GM12878 (cell line): ENCODE measurements around the gene PLEKHA7. TPM values are rescaled to one million over a fixed set of nuclear protein-coding genes. Genes with fewer than 3 reads are reported as not detected.

Source experiments
- ATAC-seq: fragments of 200-7000 bp; cut with Tn5 transposase; 3 replicates; pipeline ENCODE4 v1.9.1; 2020; ENCODE audit warnings: mild to moderate bottlenecking, moderate library complexity
- BruUV-seq: library from RNA; stranded (reverse); fragments of 400-500 nt; replicated peaks from 2 replicates; lab custom pipeline; 2021; lab: Mats Ljungman, UMichigan
- CTCF ChIA-PET: fragments of 300-600 bp; sonication (Branson Sonifier 250); formaldehyde crosslinking; extraction: SDS; loops from one replicate; lab custom pipeline; 2021; ENCODE audit warnings: inconsistent platforms; lab: Yijun Ruan, JAX
- POLR2A ChIA-PET: fragments of 350-600 bp; formaldehyde crosslinking; extraction: SDS; loops from one replicate; lab custom pipeline; 2021; ENCODE audit warnings: inconsistent platforms; lab: Charles Lee
- RAD21 ChIA-PET: fragments of 300-600 bp; sonication (Branson Sonifier 250); formaldehyde crosslinking; loops from one replicate; lab custom pipeline; 2023; ENCODE audit warnings: antibody characterized with exemption; ENCODE audit not compliant: unreplicated experiment; lab: Charles Lee
- SMC1A ChIA-PET: fragments of 300-600 bp; sonication (Branson Sonifier 250); formaldehyde crosslinking; loops from one replicate; lab custom pipeline; 2023; ENCODE audit not compliant: unreplicated experiment, uncharacterized antibody; lab: Charles Lee
- DNase-seq: peaks from one replicate; pipeline ENCODE4 v3.0.0-alpha.2; 2011; ENCODE audit warnings: low read depth, low spot score
- FAIRE-seq: peaks from 3 replicates; lab custom pipeline; 2011; peaks lifted over from hg19 to GRCh38; lab: Jason Lieb, UNC
- H2AFZ ChIP-seq: 2 replicates; pipeline ENCODE4 v1.6.0; 2011; ENCODE audit warnings: low read depth, low read length, control low read depth; ENCODE audit not compliant: control insufficient read depth
- H3K27ac ChIP-seq: 2 replicates; pipeline ENCODE4 v1.5.1; 2011; ENCODE audit warnings: control low read depth; ENCODE audit not compliant: control insufficient read depth, insufficient read depth
- H3K27me3 ChIP-seq, 2 experiments: replicated peaks in 1 of 2; 2 replicates each; pipeline versions ENCODE4 v1.6.0 to v1.6.1; 2011; ENCODE audit warnings: low read length in 1 of 2; ENCODE audit not compliant: control insufficient read depth in 2 of 2, insufficient read depth in 2 of 2
- H3K36me3 ChIP-seq, 2 experiments: 2 replicates each; pipeline ENCODE4 v1.5.1; 2011; ENCODE audit warnings: low read length in 1 of 2; ENCODE audit not compliant: control insufficient read depth in 2 of 2, insufficient read depth in 2 of 2
- H3K4me1 ChIP-seq: 2 replicates; pipeline ENCODE4 v1.6.1; 2011; ENCODE audit warnings: mild to moderate bottlenecking, low read length, moderate library complexity, mixed read lengths; ENCODE audit not compliant: control insufficient read depth, insufficient read depth
- H3K4me2 ChIP-seq: 2 replicates; pipeline ENCODE4 v1.6.0; 2011; ENCODE audit warnings: control low read depth; ENCODE audit not compliant: control insufficient read depth, insufficient read depth
- H3K4me3 ChIP-seq: fragments of 200-600 bp; sonication (generic); 2 replicates; pipeline ENCODE4 v1.5.1; 2016
- H3K79me2 ChIP-seq: 2 replicates; pipeline ENCODE4 v1.6.0; 2011; ENCODE audit warnings: low read length; ENCODE audit not compliant: control insufficient read depth, insufficient read depth
- H3K9ac ChIP-seq: 2 replicates; pipeline ENCODE4 v1.8.0; 2011; ENCODE audit warnings: low read length, control low read depth, mixed read lengths; ENCODE audit not compliant: control insufficient read depth, insufficient read depth
- H3K9me3 ChIP-seq: replicated peaks from 3 replicates; pipeline ENCODE4 v1.5.1; 2011; ENCODE audit warnings: mild to moderate bottlenecking, low read length; ENCODE audit not compliant: control insufficient read depth, insufficient read depth
- H4K20me1 ChIP-seq: 2 replicates; pipeline ENCODE4 v1.6.0; 2011; ENCODE audit not compliant: control insufficient read depth, insufficient read depth
- CTCF ChIP-seq, 3 experiments: IDR thresholded peaks in 2 of 3; conservative IDR thresholded peaks in 1 of 3; 2 replicates each; pipeline ENCODE4 v1.5.1; 2011; ENCODE audit warnings: low read depth in 3 of 3, low read length in 3 of 3, mild to moderate bottlenecking in 3 of 3, control low read depth in 2 of 3, moderate library complexity in 2 of 3, inconsistent platforms in 1 of 3, mixed read lengths in 1 of 3; ENCODE audit not compliant: control insufficient read depth in 2 of 3, insufficient read depth in 1 of 3; ENCODE audit errors: extremely low read depth in 1 of 3
- EGR1 ChIP-seq, 2 experiments: IDR thresholded peaks; 1 replicate in 1 of 2; 2 replicates in 1 of 2; pipeline ENCODE4 v1.6.1; 2011 to 2012; ENCODE audit warnings: low read depth in 2 of 2, low read length in 2 of 2, borderline replicate concordance in 1 of 2, mild to moderate bottlenecking in 1 of 2, moderate library complexity in 1 of 2
- FOS ChIP-seq: IDR thresholded peaks from 3 replicates; pipeline ENCODE4 v1.6.1; 2011; ENCODE audit warnings: borderline replicate concordance; ENCODE audit not compliant: insufficient read length; ENCODE audit errors: extremely low read depth
- FOXK2 ChIP-seq: fragments of 450-650 bp; IDR thresholded peaks from 2 replicates; pipeline ENCODE4 v1.6.1; 2017; ENCODE audit warnings: mild to moderate bottlenecking, moderate library complexity
- MYB ChIP-seq: fragments of 150-350 bp; IDR thresholded peaks from 2 replicates; pipeline ENCODE4 v1.6.1; 2014; ENCODE audit warnings: mild to moderate bottlenecking, low read depth, low read length, borderline replicate concordance
- NBN ChIP-seq: fragments of 450-650 bp; IDR thresholded peaks from 2 replicates; pipeline ENCODE4 v1.6.1; 2016
- NFYB ChIP-seq: IDR thresholded peaks from 2 replicates; pipeline ENCODE4 v1.6.1; 2011; ENCODE audit warnings: low read depth, mild to moderate bottlenecking, low read length, improper control_type of control experiment, moderate library complexity; ENCODE audit not compliant: insufficient read depth
- PBX3 ChIP-seq: IDR thresholded peaks from 2 replicates; pipeline ENCODE4 v1.6.1; 2011; ENCODE audit warnings: mild to moderate bottlenecking, low read depth, low read length, moderate library complexity; ENCODE audit not compliant: insufficient replicate concordance
- POLR2AphosphoS5 ChIP-seq: IDR thresholded peaks from 2 replicates; pipeline ENCODE4 v1.6.1; 2011; ENCODE audit warnings: mild to moderate bottlenecking, low read length, inconsistent platforms
- RAD21 ChIP-seq: IDR thresholded peaks from 2 replicates; pipeline ENCODE4 v1.6.1; 2011; ENCODE audit warnings: mild to moderate bottlenecking, low read depth, low read length, moderate library complexity; ENCODE audit not compliant: insufficient read depth
- SMARCA5 ChIP-seq: fragments of 450-650 bp; IDR thresholded peaks from 2 replicates; pipeline ENCODE4 v1.6.1; 2017; ENCODE audit warnings: mild to moderate bottlenecking
- SREBF2 ChIP-seq: IDR thresholded peaks from 2 replicates; pipeline ENCODE4 v1.6.1; 2012; ENCODE audit warnings: mild to moderate bottlenecking, low read length
- ZBTB11 ChIP-seq: fragments of 450-650 bp; formaldehyde crosslinking; IDR thresholded peaks from 2 replicates; pipeline ENCODE4 v1.5.0; 2022; ENCODE audit warnings: mild to moderate bottlenecking, missing genetic modification characterization
- WGBS: methylation state at CpG from one replicate; pipeline ENCODE4 v1.1.6; 2016; ENCODE audit warnings: low lambda C conversion rate; ENCODE audit not compliant: insufficient replicate concordance, insufficient coverage; ENCODE audit errors: missing lambda C conversion rate; 5-methylcytosine and 5-hydroxymethylcytosine counted together
- in situ Hi-C: fragments of 300-500 bp; cut with MboI; formaldehyde crosslinking; loops from 9 replicates; pipeline ENCODE4 v1.14.3; 2018; ENCODE audit warnings: mixed read lengths
- intact Hi-C: fragments of 100-400 bp; cut with micrococcal nuclease; formaldehyde crosslinking; loops from one replicate; pipeline ENCODE4 v1.14.2; 2022; ENCODE audit not compliant: unreplicated experiment
- polyA plus RNA-seq, 11 experiments: library from polyadenylated mRNA; depleted of rRNA in 4 of 11; unstranded in 6 of 11; stranded (reverse) in 5 of 11; fragments of >200 nt; fragmentation: Nextera tagmentation in 4 of 11; fragmentation: Illumina TruSeq in 1 of 11; extraction: Ambion mirVana in 4 of 11; extraction: Trizol in 1 of 11; gene quantifications; 1 replicate in 1 of 11; 2 replicates in 10 of 11; pipeline versions ENCODE4 v1.2.1 to v1.2.3, GENCODE V29; 2011 to 2016; ENCODE audit warnings: inconsistent platforms in 2 of 11, missing spikeins in 2 of 11, low read depth in 1 of 11
- total RNA-seq, 4 experiments: library from RNA; depleted of rRNA in 3 of 4; stranded (reverse); fragments of >200 nt in 3 of 4; fragmentation: Illumina TruSeq in 1 of 4; extraction: Trizol in 1 of 4; gene quantifications; 2 replicates each; pipeline versions ENCODE4 v1.2.1 to v1.2.3, GENCODE V29; 2013 to 2021

The PLEKHA7 gene
- total and polyA plus RNA-seq, 10 of the 15 experiments (the other 5 are each of a cell fraction or from before 2014, with no cell fraction given): 0.45 to 5.3 (median 2.1) TPM

GRCh38 chr11:17014833-17015626 is 816 bp upstream of the PLEKHA7 start (continued):
- TF ChIP-seq CTCF (IDR thresholded peaks at IDR 0.05 in 2 of 3, conservative IDR thresholded peaks at IDR 0.05 in 1 of 3; ENCODE audit: control insufficient read depth in 2 of 3, extremely low read depth in 1 of 3, insufficient read depth in 1 of 3, low read depth in 3 of 3, low read length in 3 of 3) (peak in 2 of 3 experiments; percentile 19 to 46; a peak in 2 of 6 replicates), NBN (no peak), RAD21 (0 out of 2 replicates have a peak, but pooled peaks have one; percentile 7), NFYB (no peak), FOS (no peak), EGR1 (IDR thresholded peaks at IDR 0.05; ENCODE audit: borderline replicate concordance in 1 of 2, low read depth in 2 of 2, low read length in 2 of 2) (no peak)
- TF ChIP-seq, all 136 proteins: peak for 3

DNA sequence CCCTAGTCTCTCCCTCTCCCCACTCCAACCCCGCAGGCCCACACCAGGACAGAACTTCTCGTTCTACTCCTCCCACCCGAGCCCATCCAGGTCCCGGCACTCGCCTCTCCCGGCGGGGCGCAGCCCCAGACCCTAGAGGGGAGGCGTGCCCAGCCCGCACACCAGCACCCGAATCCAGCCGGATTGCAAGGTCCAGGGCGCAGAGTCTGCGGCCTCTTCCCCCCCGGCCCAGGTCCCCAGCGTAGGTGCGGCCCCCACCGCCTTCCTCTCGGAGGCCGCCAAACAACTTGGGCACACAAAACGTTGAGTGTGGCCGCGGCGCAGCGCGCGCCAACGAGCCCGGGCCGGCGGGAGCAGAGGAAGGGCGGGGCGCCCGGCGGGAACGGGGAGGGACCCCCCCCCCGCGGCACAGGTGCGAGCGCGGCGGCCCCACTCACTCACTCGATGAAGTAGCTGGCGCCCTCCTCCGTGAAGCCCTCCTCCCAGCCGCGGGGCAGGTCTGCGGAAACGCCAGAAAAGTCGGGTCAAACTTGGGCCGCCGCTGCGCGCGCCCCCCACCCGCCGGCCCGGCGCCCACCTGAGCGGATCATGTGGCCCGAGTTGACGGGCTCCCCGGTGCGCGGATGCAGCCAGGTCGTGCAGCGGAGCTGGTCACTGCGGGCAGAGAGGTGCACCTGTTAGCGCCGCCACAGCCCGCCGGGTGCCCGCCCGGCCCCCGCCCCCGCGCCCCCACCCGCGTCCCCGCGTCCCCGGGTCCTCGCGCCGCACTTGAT is 480 bp downstream of the PLEKHA7 start:
- DNase-seq: no peak
- no peaks in the 10 kb centered on the region for H3K79me2 ChIP-seq
- no peaks in the 10 kb centered on the region for H3K9me3 ChIP-seq
- FAIRE-seq: no peak
- ChIA-PET SMC1A (no interaction called here), RAD21 (no interaction called here), POLR2A (no interaction called here), CTCF (interaction anchor here (1.0 kb wide), 2 partner anchors 73 to 208 kb away, joined by 3 read pairs; no protein-coding TSS in a partner anchor)
- no TSS peak for BruUV-seq
- H3K4me3 ChIP-seq: peak overlapping the region; percentile 50; the same call in 1 of the 2 replicates
- in situ Hi-C loops (no loop called here), intact Hi-C loops (no loop called here)
- WGBS: 4% methylated on average over 56 of the region's 85 CpGs
- H2AFZ ChIP-seq: 0 out of 2 replicates have a peak overlapping the region, but pooled peaks have one; percentile 39
- H3K9ac ChIP-seq: no peak overlapping the region
- no peak overlapping the region for H3K27ac ChIP-seq
- H3K36me3 ChIP-seq: no peaks in the 10 kb centered on the region
- ATAC-seq: peak; percentile 34
- H3K4me1 ChIP-seq: no peaks in the 10 kb centered on the region
- H4K20me1 ChIP-seq: no peaks in the 10 kb centered on the region
- H3K27me3 ChIP-seq: peaks cover 7 to 15% of the 10 kb centered on the region in 2 experiments
- peak overlapping the region; percentile 77; the same call in 1 of the 2 replicates for H3K4me2 ChIP-seq
- TF ChIP-seq MYB (no peak), POLR2AphosphoS5 (no peak), ZBTB11 (CRISPR knock-in tag) (no peak), NFYB (no peak), PBX3 (no peak), FOXK2 (no peak), SMARCA5 (no peak), SREBF2 (no peak)
